CD14-positive monocyte (primary cell): ENCODE measurements around the gene CDH23. TPM values are rescaled to one million over a fixed set of nuclear protein-coding genes. Genes with fewer than 3 reads are reported as not detected.
A peak's percentile ranks its signal among the peaks of the same experiment; 100 is the strongest.

Source experiments
- DNase-seq, 3 donors: peaks; one replicate each; pipeline ENCODE4 v3.0.0-alpha.2; 2011 to 2022
- H2AFZ ChIP-seq: 2 replicates; pipeline ENCODE4 v1.6.0; 2012; ENCODE audit warnings: mild to moderate bottlenecking, low read depth, low read length, inconsistent platforms; ENCODE audit not compliant: insufficient read depth, poor library complexity, severe bottlenecking
- H3K27ac ChIP-seq, 2 donors: 1 replicate in 1 of 2; 2 replicates in 1 of 2; pipeline ENCODE4 v1.5.1; 2012 to 2013; ENCODE audit warnings: low read length in 2 of 2, control low read depth in 1 of 2, inconsistent platforms in 1 of 2, low read depth in 1 of 2, mild to moderate bottlenecking in 1 of 2
- H3K27me3 ChIP-seq, 2 donors: one replicate each; pipeline versions ENCODE4 v1.6.0 to v1.6.1; 2011 to 2013; ENCODE audit warnings: low read length in 2 of 2; ENCODE audit not compliant: control insufficient read depth in 2 of 2, insufficient read depth in 2 of 2
- H3K36me3 ChIP-seq, 2 donors: replicated peaks in 1 of 2; 1 replicate in 1 of 2; 2 replicates in 1 of 2; pipeline versions ENCODE4 v1.5.1 to v1.6.1; 2012 to 2013; ENCODE audit warnings: low read length in 2 of 2, control low read depth in 1 of 2, inconsistent platforms in 1 of 2, mild to moderate bottlenecking in 1 of 2; ENCODE audit not compliant: insufficient read depth in 2 of 2, control insufficient read depth in 1 of 2
- H3K4me1 ChIP-seq, 2 donors: 1 replicate in 1 of 2; 2 replicates in 1 of 2; pipeline versions ENCODE4 v1.5.1 to v1.6.1; 2012 to 2013; ENCODE audit warnings: low read length in 2 of 2, control low read depth in 1 of 2, inconsistent platforms in 1 of 2, mild to moderate bottlenecking in 1 of 2, moderate library complexity in 1 of 2; ENCODE audit not compliant: insufficient read depth in 2 of 2, control insufficient read depth in 1 of 2
- H3K4me2 ChIP-seq: replicated peaks from 2 replicates; pipeline ENCODE3; 2012; ENCODE audit warnings: low read length, moderate library complexity, mild to moderate bottlenecking; ENCODE audit not compliant: poor library complexity, severe bottlenecking; ENCODE audit errors: extremely low read depth
- H3K4me3 ChIP-seq, 3 experiments: fragments of 200-600 bp in 1 of 3; sonication (generic) in 1 of 3; replicated peaks in 1 of 3; 1 replicate in 2 of 3; 2 replicates in 1 of 3; pipeline ENCODE4 v1.5.1; 2011 to 2013; ENCODE audit warnings: low read length in 3 of 3, mild to moderate bottlenecking in 3 of 3, control low read depth in 2 of 3, low read depth in 2 of 3, inconsistent platforms in 1 of 3, moderate library complexity in 1 of 3
- H3K79me2 ChIP-seq: 2 replicates; pipeline ENCODE4 v1.6.0; 2012; ENCODE audit warnings: mild to moderate bottlenecking, control low read depth, inconsistent platforms, low read length, moderate library complexity; ENCODE audit not compliant: insufficient read depth
- H3K9ac ChIP-seq: 2 replicates; pipeline ENCODE4 v1.6.0; 2017; ENCODE audit warnings: low read length, mild to moderate bottlenecking; ENCODE audit not compliant: insufficient read depth, poor library complexity, severe bottlenecking
- H3K9me3 ChIP-seq, 2 donors: replicated peaks in 1 of 2; 1 replicate in 1 of 2; 2 replicates in 1 of 2; pipeline versions ENCODE4 v1.5.1 to v1.6.1; 2012 to 2013; ENCODE audit warnings: low read length in 2 of 2, control low read depth in 1 of 2; ENCODE audit not compliant: control insufficient read depth in 1 of 2, insufficient read depth in 1 of 2
- H4K20me1 ChIP-seq: 2 replicates; pipeline ENCODE4 v1.6.0; 2012; ENCODE audit warnings: mild to moderate bottlenecking, low read length, control low read depth, moderate library complexity; ENCODE audit not compliant: insufficient read depth
- H3K27ac Mint-ChIP-seq, 7 donors: one replicate each; pipeline ENCODE4 v1.8.0; 2020; ENCODE audit warnings: mild to moderate bottlenecking in 7 of 7, mixed read lengths in 7 of 7, moderate library complexity in 6 of 7, inconsistent platforms in 2 of 7
- H3K27me3 Mint-ChIP-seq, 3 donors: one replicate each; pipeline ENCODE4 v1.8.0; 2021 to 2022; ENCODE audit warnings: low read depth in 3 of 3, mild to moderate bottlenecking in 3 of 3, mixed read lengths in 3 of 3, moderate library complexity in 3 of 3, inconsistent platforms in 1 of 3
- H3K36me3 Mint-ChIP-seq, 2 donors: one replicate each; pipeline ENCODE4 v1.8.0; 2020; ENCODE audit warnings: mixed read lengths in 2 of 2, inconsistent platforms in 1 of 2, mild to moderate bottlenecking in 1 of 2
- H3K4me1 Mint-ChIP-seq: one replicate; pipeline ENCODE4 v1.8.0; 2020; ENCODE audit warnings: mild to moderate bottlenecking, mixed read lengths
- H3K4me3 Mint-ChIP-seq, 2 donors: one replicate each; pipeline ENCODE4 v1.8.0; 2020; ENCODE audit warnings: mild to moderate bottlenecking in 2 of 2, mixed read lengths in 2 of 2, moderate library complexity in 1 of 2
- H3K9me3 Mint-ChIP-seq, 7 donors: one replicate each; pipeline ENCODE4 v1.8.0; 2020 to 2022; ENCODE audit warnings: mixed read lengths in 7 of 7, mild to moderate bottlenecking in 6 of 7, moderate library complexity in 6 of 7, inconsistent platforms in 2 of 7
- WGBS: methylation state at CpG from one replicate; pipeline ENCODE4 v1.1.5; 2013; ENCODE audit warnings: missing lambda C conversion rate; ENCODE audit not compliant: insufficient coverage; 5-methylcytosine and 5-hydroxymethylcytosine counted together
- intact Hi-C, 2 donors: fragments of 100-400 bp; cut with micrococcal nuclease; formaldehyde crosslinking; loops; one replicate each; pipeline versions ENCODE4 v1.15.0 to v1.15.1; 2023
- polyA plus RNA-seq, 3 donors: library from polyadenylated mRNA; depleted of rRNA in 1 of 3; unstranded in 2 of 3; stranded (reverse) in 1 of 3; fragments of 300-500 nt in 2 of 3; fragments of >200 nt in 1 of 3; fragmentation: Illumina TruSeq in 2 of 3; gene quantifications; 1 replicate in 2 of 3; 2 replicates in 1 of 3; pipeline ENCODE4 v1.2.3, GENCODE V29; 2012 to 2021
- TF ChIP-seq, protein P1 (sequence below): fragments of 200-600 bp; IDR thresholded peaks from one replicate; pipeline ENCODE4 v1.8.0; 2022; ENCODE audit warnings: antibody characterized with exemption, mild to moderate bottlenecking

CDH23 gene
- polyA plus RNA-seq, 3 donors, result 8.2 to 36.2 (median 10.5) TPM

DNA sequence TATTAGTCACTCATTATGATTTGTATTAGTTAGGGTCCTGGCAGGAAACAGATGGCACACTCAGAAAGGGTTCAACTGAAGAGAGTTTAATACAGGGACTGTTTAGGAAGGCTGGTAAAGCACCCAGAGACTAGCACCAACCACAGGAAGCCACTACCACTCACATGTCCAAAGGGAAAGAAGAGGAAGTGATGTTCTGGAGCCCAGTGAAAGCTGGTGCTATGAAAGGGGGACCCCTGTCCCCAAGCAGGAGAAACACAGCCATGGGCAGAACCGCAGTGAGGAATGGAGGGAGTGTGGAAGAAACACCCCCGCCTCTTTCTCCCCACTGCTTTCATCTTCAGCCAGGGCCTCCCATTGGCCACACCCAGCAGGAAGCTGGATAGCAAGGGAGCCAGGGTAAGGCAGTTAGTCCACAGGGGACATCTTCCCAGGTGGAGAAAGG is 379.8 kb downstream of the CDH23 start:
- Histone ChIP-seq H3K36me3 (peaks cover 7 to 16% of the 10 kb centered on the region in 2 donors), H3K9ac (no peak overlapping the region), H4K20me1 (peaks cover 21% of the 10 kb centered on the region), H3K27me3 (no peaks in the 10 kb centered on the region), H3K79me2 (peaks cover 56% of the 10 kb centered on the region), H3K4me3 (peak overlapping the region in 1 of 3 experiments; percentile 99), H3K27ac (peak overlapping the region; percentile 88 to 92), H3K4me2 (peak overlapping the region; percentile 99), H3K4me1 (peaks cover 68 to 86% of the 10 kb centered on the region in 2 donors), H2AFZ (no peak overlapping the region), H3K9me3 (no peaks in the 10 kb centered on the region)
- intact Hi-C loops, result loop anchor here in 1 of 2 donors (10.0 kb wide), 1 partner anchor 402 kb away; no protein-coding TSS in a partner anchor
- Mint-ChIP-seq H3K27ac (peak overlapping the region; percentile 94 to 97 (median 96)), H3K27me3 (peaks cover 0 to 6% (median 2%) of the 10 kb centered on the region in 3 donors), H3K9me3 (peaks cover 0 to 7% (median 0%) of the 10 kb centered on the region in 7 donors), H3K36me3 (peaks cover 11 to 23% of the 10 kb centered on the region in 2 donors), H3K4me3 (peak overlapping the region in 1 of 2 donors; percentile 57), H3K4me1 (peaks cover 80% of the 10 kb centered on the region)
- WGBS, result no CpG with 5 or more reads among the region's 2 CpGs
- TF ChIP-seq, protein P1, sequence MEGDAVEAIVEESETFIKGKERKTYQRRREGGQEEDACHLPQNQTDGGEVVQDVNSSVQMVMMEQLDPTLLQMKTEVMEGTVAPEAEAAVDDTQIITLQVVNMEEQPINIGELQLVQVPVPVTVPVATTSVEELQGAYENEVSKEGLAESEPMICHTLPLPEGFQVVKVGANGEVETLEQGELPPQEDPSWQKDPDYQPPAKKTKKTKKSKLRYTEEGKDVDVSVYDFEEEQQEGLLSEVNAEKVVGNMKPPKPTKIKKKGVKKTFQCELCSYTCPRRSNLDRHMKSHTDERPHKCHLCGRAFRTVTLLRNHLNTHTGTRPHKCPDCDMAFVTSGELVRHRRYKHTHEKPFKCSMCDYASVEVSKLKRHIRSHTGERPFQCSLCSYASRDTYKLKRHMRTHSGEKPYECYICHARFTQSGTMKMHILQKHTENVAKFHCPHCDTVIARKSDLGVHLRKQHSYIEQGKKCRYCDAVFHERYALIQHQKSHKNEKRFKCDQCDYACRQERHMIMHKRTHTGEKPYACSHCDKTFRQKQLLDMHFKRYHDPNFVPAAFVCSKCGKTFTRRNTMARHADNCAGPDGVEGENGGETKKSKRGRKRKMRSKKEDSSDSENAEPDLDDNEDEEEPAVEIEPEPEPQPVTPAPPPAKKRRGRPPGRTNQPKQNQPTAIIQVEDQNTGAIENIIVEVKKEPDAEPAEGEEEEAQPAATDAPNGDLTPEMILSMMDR, result peak; percentile 44
- peak; percentile 51 to 82 (median 81) for DNase-seq

DNA sequence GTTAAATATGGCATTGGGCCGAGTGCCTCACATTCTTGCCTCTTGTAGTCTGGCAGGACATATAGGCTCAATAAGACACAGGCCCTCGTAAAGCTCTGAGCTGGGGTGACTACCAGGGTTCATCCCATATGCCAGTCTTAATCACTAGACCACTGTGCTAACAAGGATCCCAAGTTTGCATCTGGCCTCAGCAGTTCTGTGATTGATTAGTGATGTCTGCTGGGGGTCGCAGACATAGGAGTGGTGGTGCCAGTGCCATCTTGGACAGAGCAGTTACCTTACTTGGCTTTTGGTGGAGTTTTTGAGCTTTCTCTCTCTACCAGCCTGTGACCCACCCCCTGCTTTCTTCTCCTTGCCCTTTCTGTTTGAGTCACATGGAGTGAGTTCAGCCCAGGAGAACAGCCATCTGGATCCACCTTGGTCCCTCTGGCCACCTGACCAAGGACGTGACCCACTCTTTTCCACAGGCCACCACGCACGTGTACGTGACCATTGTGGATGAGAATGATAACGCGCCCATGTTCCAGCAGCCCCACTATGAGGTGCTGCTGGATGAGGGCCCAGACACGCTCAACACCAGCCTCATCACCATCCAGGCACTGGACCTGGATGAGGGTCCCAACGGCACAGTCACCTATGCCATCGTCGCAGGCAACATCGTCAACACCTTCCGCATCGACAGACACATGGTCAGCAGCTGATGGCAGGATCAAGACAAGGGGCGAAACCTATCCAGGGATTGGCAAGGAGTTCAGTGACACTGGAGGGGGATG is 380.7 kb downstream of the CDH23 start:
- Histone ChIP-seq H3K9me3 (no peaks in the 10 kb centered on the region), H3K4me1 (peaks cover 75 to 89% of the 10 kb centered on the region in 2 donors), H3K27ac (peak overlapping the region in 1 of 2 donors; percentile 92), H3K79me2 (peaks cover 47% of the 10 kb centered on the region), H4K20me1 (peaks cover 12% of the 10 kb centered on the region), H2AFZ (no peak overlapping the region), H3K4me2 (peak overlapping the region; percentile 7), H3K27me3 (no peaks in the 10 kb centered on the region), H3K4me3 (peak overlapping the region in 1 of 3 experiments; percentile 99), H3K9ac (no peak overlapping the region), H3K36me3 (peaks cover 0 to 7% of the 10 kb centered on the region in 2 donors)
- peaks cover 0 to 7% (median 0%) of the 10 kb centered on the region in 7 donors for H3K9me3 Mint-ChIP-seq
- H3K27ac Mint-ChIP-seq, result peak overlapping the region; percentile 94 to 97 (median 96)
- H3K36me3 Mint-ChIP-seq, result peaks cover 2 to 14% of the 10 kb centered on the region in 2 donors
- H3K27me3 Mint-ChIP-seq, result peaks cover 0 to 6% (median 2%) of the 10 kb centered on the region in 3 donors
- whole genome bisulfite sequencing, result 91% methylated on average over 10 of the region's 17 CpGs
- H3K4me3 Mint-ChIP-seq, result no peak overlapping the region
- intact Hi-C loops, result loop anchor here in 1 of 2 donors (10.0 kb wide), 1 partner anchor 403 kb away; no protein-coding TSS in a partner anchor
- no peak for DNase-seq
- peaks cover 83% of the 10 kb centered on the region for H3K4me1 Mint-ChIP-seq
- TF ChIP-seq, protein P1, result no peak
